Left kidney (tissue), 2 donors: Measurements from ENCODE around the gene TRIP4. TPM values are rescaled to one million over a fixed set of nuclear protein-coding genes. Genes with fewer than 3 reads are reported as not detected.
"Not testable (repeated sequence)": the region's sequence is repeated elsewhere in the genome, so short reads cannot be mapped to it uniquely, and the experiment has no call there.

Source experiments
- DNase-seq: peaks from one replicate; pipeline ENCODE4 v3.0.0-alpha.2; 2013
- polyA plus RNA-seq: library from polyadenylated mRNA; unstranded; fragments of 120-200 nt; gene quantifications from one replicate; pipeline ENCODE4 v1.2.1, GENCODE V29; 2013; ENCODE audit not compliant: insufficient read length

TRIP4 gene
- polyA plus RNA-seq, 1 donor: 51.2 TPM

DNA sequence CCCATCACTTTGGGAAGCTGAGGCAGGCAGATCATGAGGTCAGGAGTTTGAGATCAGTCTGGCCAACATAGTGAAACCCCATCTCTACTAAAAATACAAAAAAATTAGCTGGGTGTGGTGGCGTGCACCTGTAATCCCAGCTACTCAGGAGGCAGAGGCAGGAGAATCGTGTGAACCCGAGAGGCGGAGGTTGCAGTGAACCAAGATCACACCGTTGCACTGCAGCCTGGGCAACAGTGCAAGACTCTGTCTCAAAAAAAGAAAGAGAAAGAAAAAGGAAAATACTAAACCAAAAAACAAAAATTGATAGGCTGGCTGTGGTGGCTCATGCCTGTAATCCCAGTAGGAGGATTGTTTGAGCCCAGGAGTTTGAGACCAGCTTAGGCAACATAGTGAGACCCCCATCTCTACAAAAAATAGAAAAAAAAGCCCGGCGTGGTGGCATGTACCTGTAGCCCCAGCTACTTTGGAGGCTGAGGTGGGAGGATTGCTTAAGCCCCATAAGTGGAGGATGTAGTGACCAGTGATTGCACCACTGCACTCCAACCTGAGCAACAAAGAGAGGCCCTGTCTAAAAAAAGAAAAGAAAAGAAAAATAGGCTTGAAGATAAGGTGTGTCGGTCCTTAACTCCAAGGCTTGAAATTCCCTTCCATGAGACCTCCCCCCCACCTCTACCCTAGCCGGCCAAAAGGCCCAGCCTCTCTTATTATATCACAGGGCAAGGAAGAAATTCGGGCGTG, 7.3 kb upstream of the TRIP4 start:
- not testable (repeated sequence) for DNase-seq

DNA sequence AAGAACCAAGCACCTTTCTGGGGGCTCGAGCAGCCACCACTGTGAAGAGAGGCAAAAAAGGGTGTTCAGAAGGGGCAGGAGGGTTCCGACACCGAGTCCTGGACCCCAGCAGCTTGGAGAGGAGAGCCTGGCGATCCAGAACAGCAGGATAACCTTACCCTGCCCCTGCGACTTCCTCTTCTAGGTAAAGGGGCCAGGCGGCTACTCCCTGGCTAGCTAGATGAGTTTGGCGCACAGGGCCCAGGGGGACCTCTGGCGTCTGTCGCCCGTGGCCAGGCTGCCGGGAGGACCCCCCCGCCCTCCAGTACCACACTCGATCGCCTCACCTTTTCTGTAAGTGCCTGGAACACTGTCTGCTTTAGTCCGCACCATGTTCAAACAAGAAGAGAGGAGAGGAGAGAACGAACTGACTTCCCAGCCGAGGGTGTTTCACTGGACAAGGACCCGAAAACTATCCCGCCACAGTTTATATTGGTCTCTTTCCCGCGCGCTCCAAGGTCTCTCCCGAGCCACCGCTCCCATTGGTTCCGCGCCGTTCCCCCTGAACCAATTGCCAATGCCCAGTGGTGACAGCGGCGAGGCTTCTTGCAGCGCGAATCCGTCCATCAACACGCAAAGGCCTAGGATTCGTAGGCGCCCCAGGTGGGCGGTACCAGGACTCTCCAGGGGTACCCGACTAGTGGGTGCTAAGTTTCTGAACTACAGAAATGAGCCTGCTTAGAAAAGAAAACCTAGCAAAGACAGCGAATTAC, 6.5 kb upstream of the TRIP4 start, which contains the start of gene PCLAF:
TSS of gene PCLAF (minus strand) at position 442 of the 752 bp plus-strand sequence. CDS start at position 372, 70 bp downstream.
- peak; percentile 94 for DNase-seq

DNA sequence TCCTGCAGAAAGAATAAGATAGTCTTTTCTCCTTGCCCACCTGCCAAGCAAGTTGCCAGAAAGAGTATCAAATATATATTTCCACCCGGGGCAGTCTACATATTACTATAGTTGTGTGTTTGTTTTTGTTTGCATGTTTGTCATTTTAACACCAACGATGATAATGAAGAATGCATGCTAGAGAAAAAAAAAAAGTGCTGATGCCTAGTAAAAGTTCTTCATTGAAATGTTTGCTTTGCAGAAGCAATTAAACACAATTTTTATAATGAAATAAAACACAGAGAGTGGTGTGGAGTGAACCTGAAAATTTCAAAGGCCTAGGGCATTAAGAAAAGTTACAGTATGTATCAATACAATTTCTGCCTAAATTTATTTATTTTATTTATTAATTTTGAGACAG, 3.9 kb upstream of the TRIP4 start:
- no peak for DNase-seq

DNA sequence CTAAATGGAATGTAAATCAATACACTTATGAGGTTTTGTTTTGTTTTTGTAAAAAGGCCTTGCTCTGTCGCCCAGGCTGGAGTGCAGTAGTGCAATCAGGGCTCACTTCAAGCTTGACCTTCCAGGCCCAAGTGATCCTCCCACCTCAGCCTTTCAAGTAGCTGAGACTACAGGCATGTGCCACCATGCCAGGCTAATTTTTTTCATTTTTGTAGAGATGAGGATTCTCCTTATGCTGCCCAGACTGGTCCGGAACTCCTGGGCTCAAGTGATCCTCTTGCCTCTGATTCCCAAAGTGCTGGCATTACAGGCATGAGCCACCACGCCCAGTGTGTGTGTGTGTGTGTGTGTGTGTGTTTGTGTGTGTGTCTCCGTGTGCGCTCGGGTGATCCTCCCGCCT, 1.3 kb upstream of the TRIP4 start:
- no peak for DNase-seq

DNA sequence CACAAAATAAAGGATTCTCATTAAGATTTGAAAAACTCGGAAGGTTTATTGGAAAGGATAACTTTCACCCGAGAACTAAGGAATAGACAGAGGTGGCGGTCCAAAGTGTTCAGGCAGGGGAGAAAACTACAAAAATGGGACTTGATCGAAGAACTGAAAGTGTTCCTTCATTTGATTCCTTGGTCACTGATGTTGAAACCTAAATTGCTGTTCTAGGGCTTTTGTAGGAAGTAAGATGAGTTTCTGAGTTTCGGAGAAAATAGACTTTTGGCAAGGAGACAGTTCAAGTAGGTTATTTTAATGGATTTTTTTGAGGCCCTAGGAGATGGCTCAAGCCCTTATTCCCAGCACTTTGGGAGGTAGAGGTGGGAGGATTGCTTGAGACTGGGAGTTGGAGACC, 1.4 kb downstream of the TRIP4 start:
- no peak for DNase-seq

DNA sequence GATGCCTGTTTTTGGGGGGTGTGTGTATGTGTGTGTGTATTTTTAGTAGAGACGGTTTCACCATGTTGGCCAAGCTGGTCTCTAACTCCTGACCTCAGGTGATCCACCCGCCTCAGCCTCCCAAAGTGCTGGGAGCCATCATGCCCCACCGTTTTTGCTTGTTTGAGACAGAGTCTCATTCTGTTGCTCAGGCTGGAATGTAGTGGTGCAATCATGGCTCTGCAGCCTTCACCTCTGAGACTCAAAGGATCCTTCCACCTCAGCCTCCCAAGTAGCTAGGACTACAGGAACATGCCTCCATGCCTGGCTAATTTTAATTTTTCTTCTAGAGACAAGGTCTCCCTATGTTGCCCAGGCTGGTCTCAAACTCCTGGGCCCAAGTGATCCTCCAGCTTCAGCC, 4.8 kb downstream of the TRIP4 start:
- DNase-seq: not testable (repeated sequence)

DNA sequence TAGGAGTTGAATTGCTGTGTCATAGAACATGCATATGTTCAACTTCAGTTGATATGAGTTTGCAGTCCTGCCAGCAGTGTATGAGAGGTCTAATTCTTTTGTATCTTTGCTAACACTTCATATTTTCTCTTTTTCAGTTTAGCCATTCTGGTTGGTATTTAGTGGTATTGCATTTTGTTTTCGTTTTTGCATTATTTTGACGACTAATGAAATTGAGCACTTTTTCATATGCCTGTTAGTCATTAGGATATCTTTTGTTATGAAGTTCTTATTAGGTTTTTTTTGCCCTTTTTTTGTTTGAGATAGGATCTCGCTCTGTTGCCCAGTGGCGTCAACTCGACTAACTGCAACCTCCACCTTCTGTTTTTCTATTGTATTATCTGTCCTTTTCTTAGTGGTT, 9.2 kb downstream of the TRIP4 start:
- DNase-seq: no peak

DNA sequence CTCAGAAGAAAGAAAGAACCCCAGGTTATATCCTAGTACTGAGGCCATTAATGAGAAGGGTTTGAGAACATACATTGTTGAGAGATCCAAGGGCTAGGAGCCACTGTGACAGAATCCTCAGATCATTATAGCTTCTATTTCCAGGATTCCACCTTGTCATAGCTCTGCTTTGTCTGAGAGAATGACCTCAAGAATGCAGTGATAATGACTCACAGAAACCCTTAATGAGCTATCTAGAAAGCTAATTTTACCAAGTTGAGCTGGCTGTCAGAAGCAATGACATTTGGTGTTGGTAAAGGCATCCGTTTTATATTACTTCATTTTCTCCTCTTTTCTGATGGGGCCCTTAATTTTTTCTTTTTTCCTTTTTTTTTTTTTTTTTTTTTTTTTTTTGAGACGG, 10.9 kb downstream of the TRIP4 start:
- no peak for DNase-seq

DNA sequence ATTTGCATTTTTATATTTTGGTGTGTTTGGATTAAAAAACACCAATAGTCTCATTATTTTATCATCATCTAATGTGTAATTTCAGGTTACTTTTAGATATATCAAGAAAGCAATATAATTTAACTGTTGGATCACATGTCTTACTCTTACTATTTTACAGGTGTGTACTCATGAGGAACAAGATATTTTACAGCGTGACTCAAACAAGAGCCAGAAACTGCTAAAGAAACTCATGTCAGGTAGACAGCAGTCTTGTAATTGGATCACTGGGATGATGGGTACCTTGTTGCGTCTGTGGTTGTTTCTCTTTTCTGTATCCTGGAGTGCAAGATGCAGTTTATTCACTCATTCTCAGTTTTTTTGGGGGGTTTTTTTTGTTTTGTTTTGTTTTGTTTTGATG, 12.9 kb downstream of the TRIP4 start:
- no peak for DNase-seq

DNA sequence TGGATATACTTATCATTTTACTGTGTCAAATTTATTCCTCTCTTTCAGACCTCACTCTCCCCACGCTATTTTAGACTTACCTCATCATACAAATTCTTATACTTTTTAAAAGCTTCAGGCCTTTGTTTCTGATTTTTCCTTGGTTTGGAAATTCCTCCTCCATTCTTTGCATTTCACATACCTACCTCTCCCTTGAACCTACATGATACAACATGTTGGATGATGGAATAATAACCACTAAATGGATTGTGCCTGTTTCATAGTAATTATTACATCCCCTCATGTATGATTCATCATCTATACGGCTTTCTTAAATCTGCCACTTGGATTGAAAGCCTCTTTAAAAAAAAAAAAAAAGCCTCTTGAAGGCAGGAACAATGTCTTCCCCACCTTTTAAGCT, 24.6 kb downstream of the TRIP4 start:
- no peak for DNase-seq

DNA sequence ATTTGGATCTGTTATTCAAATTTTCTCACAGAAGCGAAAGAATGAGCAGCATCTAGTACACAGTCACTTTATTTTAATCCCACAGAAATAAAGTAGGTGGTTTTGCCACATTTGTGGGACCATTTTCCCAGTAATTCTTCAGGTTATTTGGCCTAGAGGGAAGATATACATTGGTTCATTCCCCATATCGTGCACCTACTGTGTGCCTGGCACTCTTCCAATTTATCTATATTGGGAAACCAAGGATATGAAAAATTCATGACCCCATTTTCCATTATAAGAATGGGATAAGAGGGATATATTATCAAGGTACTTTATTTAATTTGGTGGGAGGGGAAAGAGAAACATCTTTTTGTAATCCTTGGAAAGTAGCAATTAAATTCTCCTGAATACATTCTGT, 35.1 kb downstream of the TRIP4 start:
- DNase-seq: no peak

DNA sequence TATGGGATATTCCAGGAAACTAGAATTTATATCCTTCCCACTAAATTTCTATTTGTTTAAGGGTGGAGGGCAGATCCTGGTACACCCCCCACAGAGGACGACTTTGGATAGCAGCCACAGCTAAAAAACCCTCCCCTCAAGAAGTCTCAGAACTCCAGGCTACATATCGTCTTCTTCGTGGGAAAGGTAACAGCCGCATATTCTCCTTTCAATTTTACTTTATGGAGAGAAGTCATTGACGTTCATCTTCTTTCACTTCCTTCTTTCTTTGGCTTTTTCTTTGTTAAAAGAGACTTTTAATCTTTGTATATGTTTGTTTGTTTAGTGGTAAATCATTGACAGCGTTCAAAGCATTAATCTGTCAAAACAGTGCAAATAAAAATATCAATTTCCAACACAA, 36.3 kb downstream of the TRIP4 start:
- DNase-seq: no peak

DNA sequence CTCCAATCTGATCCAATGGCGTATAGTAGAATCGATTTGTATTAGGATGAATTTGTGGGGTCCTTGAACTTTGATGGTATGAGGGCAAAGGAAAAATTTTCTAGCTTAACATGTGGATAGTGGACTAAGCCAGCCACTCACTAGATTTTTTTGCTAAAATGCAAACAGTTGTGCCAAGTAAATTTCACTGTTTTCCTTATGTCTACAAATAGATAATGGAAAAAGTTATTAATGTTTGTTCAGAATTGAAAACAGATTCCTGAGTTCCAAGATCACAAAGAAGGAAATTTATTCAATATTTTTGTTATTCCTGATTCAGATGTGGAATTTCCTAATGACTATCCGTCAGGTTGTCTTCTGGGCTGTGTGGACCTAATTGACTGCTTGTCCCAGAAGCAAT, 37.6 kb downstream of the TRIP4 start:
- DNase-seq: no peak

DNA sequence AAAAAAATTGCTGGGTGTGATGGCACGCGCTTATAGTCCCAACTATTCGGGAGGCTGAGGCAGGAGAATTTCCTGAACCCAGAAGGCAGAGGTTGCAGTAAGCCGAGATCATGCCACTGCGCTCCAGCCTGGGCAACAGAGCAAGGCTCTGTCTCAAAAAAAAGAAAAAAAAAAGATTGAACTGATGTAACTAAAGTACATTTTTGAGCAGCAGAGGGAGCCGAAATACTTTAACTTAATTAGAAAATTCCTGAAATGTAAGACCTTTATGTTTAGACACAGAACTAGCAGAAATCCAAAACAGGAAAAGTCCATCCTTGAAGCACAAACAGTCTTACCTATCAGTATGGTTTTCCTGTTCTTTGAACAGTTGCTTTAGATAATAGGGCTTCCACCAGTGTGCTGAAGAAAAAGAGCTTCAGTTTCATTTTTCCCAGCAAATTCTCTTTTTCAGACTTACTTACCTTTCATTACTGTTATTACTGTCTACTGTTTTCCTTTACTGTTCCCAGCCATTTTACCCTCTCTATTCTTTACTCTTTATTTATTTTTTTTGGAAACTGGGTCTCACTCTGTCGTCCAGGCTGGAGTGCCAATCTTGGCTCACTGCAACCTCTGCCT, 39.3 kb downstream of the TRIP4 start:
- peak; percentile 41 for DNase-seq

DNA sequence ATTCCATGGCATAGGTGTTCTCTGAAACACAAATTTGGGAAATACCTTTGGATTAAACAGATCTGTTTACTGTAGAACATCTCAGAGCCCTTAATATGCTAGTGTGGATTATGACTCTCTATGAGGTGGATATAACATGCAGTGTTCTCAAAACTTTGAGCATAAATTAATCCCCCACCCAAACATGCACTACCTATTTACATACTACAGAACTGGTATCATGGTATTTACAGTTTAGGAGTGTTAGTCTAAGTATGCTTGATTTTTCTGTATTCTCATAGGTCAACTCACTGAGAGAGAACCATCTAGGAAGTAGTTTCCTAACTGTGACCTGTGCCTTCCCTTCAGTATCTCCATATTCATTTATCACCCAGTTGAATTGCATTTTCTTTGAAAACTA, 41.8 kb downstream of the TRIP4 start:
- DNase-seq: no peak

DNA sequence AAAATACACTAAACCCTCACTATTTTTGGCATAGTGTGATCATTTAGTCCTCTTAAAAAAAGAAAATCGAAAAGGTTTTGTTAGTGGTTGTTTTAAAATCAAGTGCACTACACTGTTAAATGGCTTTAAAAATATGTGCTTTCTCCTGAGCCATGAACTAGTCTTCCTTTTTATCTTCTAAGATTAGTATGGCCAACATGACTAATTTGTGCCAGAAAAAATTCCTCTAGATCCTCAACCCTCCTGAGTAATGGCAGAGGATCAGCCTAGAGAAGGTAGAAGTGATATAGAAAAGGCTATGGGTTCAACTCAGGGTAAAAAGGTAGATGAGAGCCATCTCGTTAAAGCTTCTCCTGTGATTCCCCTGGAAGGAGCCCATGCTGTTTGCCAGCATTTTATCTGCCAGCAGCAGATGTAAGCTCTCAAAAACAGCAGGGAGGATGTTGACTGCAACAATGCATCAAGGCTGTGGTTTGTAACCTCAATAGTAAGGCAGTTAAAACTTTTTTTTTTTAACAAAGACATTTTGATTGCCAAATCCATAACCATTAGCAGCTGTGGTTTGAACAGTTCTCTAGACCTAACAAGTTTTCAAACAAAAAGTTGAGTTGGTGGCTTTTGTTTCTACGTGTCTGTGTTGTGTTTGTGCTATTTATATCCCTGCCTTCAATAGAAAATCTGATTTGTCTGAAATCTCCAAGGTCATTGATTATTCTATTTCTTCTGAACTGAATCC, 42.5 kb downstream of the TRIP4 start:
- DNase-seq: peak; percentile 38

DNA sequence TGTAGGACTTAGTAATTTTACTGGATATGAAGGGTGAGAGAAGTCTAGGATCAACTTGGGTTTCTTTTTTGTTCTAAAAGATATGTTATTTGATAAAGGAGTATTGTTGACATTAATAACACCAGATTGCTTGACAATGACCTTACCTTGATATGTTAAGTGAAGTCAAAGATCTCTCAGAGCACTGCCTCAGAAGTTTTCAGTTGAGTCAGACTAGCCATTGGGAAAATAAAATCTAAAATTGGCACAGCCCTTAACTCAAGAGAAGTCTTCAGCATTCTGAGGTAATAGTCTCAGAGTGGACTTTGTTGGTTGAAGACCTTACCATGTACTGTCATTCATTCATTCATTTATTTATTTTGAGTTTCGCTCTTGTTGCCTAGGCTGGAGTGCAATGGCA, 50.3 kb downstream of the TRIP4 start:
- DNase-seq: no peak

DNA sequence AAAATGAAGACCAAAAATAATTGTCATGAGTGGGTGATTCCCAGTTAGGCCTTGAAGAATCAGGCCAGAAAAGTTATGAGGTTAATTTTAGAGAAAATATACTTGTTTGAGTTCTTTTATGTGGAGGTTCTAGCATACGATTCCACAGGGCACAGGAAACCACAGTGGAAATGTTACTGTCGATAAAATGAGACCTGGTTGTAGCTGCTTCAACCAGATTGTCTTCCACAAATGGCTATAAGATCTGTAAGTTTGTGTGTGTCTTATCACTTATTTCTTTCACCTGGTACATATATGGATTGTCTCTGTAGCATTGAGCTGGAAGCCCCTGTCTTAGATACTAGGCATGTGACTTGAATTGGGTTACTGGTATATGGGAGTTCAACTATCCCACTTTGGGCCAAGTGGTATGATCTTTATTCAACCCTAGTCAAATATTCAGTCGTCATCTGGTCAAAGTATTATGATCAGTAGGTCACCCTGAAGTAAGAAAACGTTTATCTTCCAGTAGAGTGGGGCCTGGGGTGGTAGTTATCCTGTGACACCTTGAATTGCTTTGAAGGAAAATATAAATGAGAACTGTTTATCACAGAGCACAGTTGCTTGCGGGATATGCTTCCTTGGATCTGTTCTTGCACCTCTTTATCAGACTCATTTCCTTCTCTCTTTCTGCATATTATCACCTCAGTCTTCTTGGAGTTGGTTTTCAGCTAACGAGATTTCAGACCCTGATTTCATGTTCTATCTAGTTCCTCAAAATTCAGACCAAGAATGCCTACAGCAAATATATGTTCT, 51.2 kb downstream of the TRIP4 start:
- no peak for DNase-seq

DNA sequence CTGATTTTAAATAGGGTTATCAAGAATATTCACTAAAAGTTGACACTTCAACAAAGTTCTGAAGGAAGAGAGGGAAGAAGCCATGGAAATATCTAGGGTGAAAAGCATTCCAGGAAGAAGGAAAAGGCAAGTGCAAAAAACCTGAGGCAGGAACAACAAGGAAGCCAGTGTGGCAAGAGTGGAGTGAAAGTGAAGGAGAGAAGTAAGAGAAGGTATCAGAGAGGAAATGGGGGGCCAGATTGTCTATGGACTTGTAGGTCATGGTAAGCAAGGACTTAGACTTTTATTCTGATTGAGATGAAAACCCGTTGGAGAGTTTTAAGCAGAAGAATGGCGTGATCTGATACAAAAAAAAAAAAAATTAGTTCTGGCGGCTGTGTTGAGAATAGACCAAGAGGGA, 54.2 kb downstream of the TRIP4 start:
- DNase-seq: no peak

DNA sequence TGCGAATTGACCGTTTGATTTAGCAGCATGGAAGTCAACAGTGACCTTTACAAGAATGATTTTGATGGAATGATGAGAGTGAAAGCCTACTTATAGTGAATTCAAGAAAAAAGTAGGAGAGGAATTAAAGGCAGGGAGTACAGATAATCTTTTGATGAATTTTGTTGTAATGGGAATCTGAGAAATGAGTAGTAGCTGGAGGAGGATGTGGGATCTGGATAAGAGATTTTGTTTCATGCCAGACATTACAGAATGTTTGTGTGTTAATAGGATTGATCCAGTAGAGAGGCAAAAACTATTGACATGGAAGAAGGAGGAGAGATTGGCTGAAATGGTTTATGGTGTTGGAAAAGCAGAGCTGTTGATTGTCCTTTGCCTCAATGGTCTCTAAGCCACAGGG, 55.4 kb downstream of the TRIP4 start:
- DNase-seq: no peak

DNA sequence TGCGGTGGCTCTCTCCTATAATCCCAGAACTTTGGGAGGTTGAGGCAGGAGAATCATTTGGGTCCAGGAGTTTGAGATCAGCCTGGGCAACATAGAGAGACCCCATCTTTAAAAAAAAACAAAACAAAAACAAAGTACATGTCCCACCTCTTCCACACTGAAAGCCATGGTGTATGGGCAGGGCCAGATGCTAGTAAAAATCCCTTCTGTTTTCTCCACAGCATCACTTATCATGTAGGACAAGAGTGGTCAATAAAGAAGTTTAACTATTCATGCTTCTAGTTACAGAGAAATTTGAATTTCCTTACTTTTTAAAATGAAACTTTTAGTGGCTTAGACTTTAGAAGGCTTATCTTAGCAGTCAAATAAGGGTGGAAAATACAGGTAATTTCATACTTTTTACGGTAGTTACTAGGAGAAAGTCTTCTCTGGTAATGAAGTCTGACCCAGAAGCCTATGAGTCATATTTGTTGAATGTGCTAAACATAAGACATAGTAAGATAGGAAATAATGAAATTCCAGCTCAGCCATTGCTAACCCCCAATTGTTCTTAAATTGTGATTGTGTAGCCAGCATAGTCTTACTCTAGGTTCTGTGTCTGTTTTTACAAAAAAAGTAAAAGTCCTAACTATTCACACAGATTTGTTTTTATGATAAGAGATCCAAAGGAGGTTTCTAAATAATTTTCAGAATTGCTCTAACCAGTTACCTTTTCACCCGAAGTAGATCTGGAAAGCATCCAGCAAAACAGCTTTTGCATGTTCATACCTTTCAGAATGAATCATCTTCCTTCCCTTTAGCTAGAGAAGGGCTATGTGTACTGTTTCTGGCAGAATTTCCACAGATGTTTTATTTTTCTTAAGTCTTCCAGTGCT, 56.3 kb downstream of the TRIP4 start:
- no peak for DNase-seq
